Spinal cord (tissue), 10 donors: ENCODE measurements around the gene EEF1AKMT2. TPM values are rescaled to one million over a fixed set of nuclear protein-coding genes. Genes with fewer than 3 reads are reported as not detected.

Experiments
- DNase-seq, 6 donors: peaks; one replicate each; pipeline versions ENCODE4 v3.0.0 to v3.0.0-alpha.2; 2013 to 2015; ENCODE audit warnings: low spot score in 6 of 6, low read depth in 4 of 6
- H3K27ac ChIP-seq: one replicate; pipeline ENCODE4 v1.5.1; 2013; ENCODE audit warnings: low read depth, low read length, control low read depth
- H3K27me3 ChIP-seq: one replicate; pipeline ENCODE4 v1.6.1; 2013; ENCODE audit warnings: low read length; ENCODE audit not compliant: control insufficient read depth, insufficient read depth
- H3K36me3 ChIP-seq: one replicate; pipeline ENCODE4 v1.6.1; 2013; ENCODE audit warnings: low read length; ENCODE audit not compliant: control insufficient read depth, insufficient read depth
- H3K4me1 ChIP-seq: one replicate; pipeline ENCODE4 v1.6.1; 2013; ENCODE audit warnings: low read length; ENCODE audit not compliant: control insufficient read depth, insufficient read depth
- H3K4me3 ChIP-seq: one replicate; pipeline ENCODE4 v1.5.1; 2013; ENCODE audit warnings: low read depth, low read length, control low read depth
- H3K9me3 ChIP-seq: one replicate; pipeline ENCODE4 v1.6.1; 2013; ENCODE audit warnings: low read length; ENCODE audit not compliant: control insufficient read depth, insufficient read depth
- WGBS: methylation state at CpG from one replicate; pipeline ENCODE4 v1.1.5; 2013; ENCODE audit warnings: missing lambda C conversion rate; ENCODE audit not compliant: insufficient coverage; 5-methylcytosine and 5-hydroxymethylcytosine counted together
- polyA plus RNA-seq, 2 donors: library from polyadenylated mRNA; unstranded; fragments of 120-200 nt; gene quantifications; one replicate each; pipeline ENCODE4 v1.2.1, GENCODE V29; 2013; ENCODE audit not compliant: insufficient read length in 2 of 2
- small RNA-seq: library from RNA; depleted of rRNA; stranded (forward); fragments of <200 nt; gene quantifications from one replicate; pipeline ENCODE3, GENCODE V24; 2014; ENCODE audit warnings: low replicate concordance
- total RNA-seq, 2 donors: library from RNA; depleted of rRNA in 1 of 2; stranded (reverse); fragments of 120-200 nt in 1 of 2; fragments of >200 nt in 1 of 2; gene quantifications; one replicate each; pipeline versions ENCODE4 v1.2.3 to v1.2.4, GENCODE V29; 2013 to 2014
- donor health status: healthy.

The EEF1AKMT2 gene
- total and polyA plus RNA-seq, 4 donors = 35.6 to 44.1 (median 41.3) TPM

GRCh38 chr10:124708922-124709520 lies 82.7 kb downstream of the EEF1AKMT2 start:
- peaks cover 34% of the 10 kb centered on the region for H3K36me3 ChIP-seq
- no peaks in the 10 kb centered on the region for H3K27me3 ChIP-seq
- WGBS = 25% methylated on average over 7 of the region's 11 CpGs
- no peaks in the 10 kb centered on the region for H3K9me3 ChIP-seq
- H3K27ac ChIP-seq = peak overlapping the region; percentile 40
- peaks cover 82% of the 10 kb centered on the region for H3K4me1 ChIP-seq
- peak in 2 of 6 donors; percentile 82 to 86 for DNase-seq
- no peak overlapping the region for H3K4me3 ChIP-seq

- WGBS = 17% methylated on average over 9 of the region's 9 CpGs
- Histone ChIP-seq H3K27me3 (no peaks in the 10 kb centered on the region), H3K9me3 (no peaks in the 10 kb centered on the region), H3K27ac (peak overlapping the region; percentile 40), H3K4me1 (peaks cover 88% of the 10 kb centered on the region), H3K4me3 (no peak overlapping the region), H3K36me3 (peaks cover 41% of the 10 kb centered on the region)
- peak in 1 of 6 donors; percentile 82 for DNase-seq
These were observed 83.4 kb downstream of the EEF1AKMT2 start for GRCh38 chr10:124708246-124708779.

Small RNA genes lying within 50 kb of the gene (small RNA-seq; reads per million reads assigned to genes)
- not detected for gene RF00019

Other genes starting within 250 kb of the EEF1AKMT2 start
- 10 to 100 TPM; 21.8 to 28.4 TPM for gene FAM53B, start 47.5 kb downstream of the EEF1AKMT2 start, total RNA-seq
- gene FAM53B, start 47.5 kb downstream of the EEF1AKMT2 start, polyA plus RNA-seq = 10 to 100 TPM; 30.9 to 31.2 TPM
- gene ABRAXAS2, start 9.9 kb upstream of the EEF1AKMT2 start, total RNA-seq = 10 to 100 TPM; 17.1 to 18.9 TPM
- gene ABRAXAS2, start 9.9 kb upstream of the EEF1AKMT2 start, polyA plus RNA-seq = 10 to 100 TPM; 18.2 to 23.1 TPM
- 10 to 100 TPM; 36.8 to 47.3 TPM for gene ZRANB1, start 150.2 kb upstream of the EEF1AKMT2 start, total RNA-seq
- gene ZRANB1, start 150.2 kb upstream of the EEF1AKMT2 start, polyA plus RNA-seq = 10 to 100 TPM; 25.5 to 26.5 TPM